ENCODE measurements around the gene TMEM134.

The TMEM134 gene

GRCh38 chr11:67483831-67484665 lies 15.0 kb upstream of the TMEM134 start:
- TF ChIP-seq TAF1 (IDR thresholded peaks at IDR 0.05; ENCODE audit: borderline replicate concordance, insufficient read depth, low read length) (no peak), FOXP2 (optimal IDR thresholded peaks at IDR 0.05; ENCODE audit: borderline replicate concordance, extremely low read depth, extremely low read length, insufficient read depth) (no peak), SIN3A (IDR thresholded peaks at IDR 0.05; ENCODE audit: borderline replicate concordance, insufficient read depth, low read length) (no peak), POLR2AphosphoS5 (IDR thresholded peaks at IDR 0.05; ENCODE audit: low read depth, low read length) (no peak), REST (IDR thresholded peaks at IDR 0.05; ENCODE audit: insufficient read depth in 1 of 2, low read depth in 2 of 2, low read length in 2 of 2) (no peak)

- no peak for TF ChIP-seq SIN3A (IDR thresholded peaks at IDR 0.05; ENCODE audit: borderline replicate concordance, insufficient read depth, low read length)
- peak; percentile 57 for TF ChIP-seq FOXP2 (optimal IDR thresholded peaks at IDR 0.05; ENCODE audit: borderline replicate concordance, extremely low read depth, extremely low read length, insufficient read depth)
- TF ChIP-seq TAF1 (IDR thresholded peaks at IDR 0.05; ENCODE audit: borderline replicate concordance, insufficient read depth, low read length), result peak; percentile 92
- peak; percentile 73 for TF ChIP-seq POLR2AphosphoS5 (IDR thresholded peaks at IDR 0.05; ENCODE audit: low read depth, low read length)
- TF ChIP-seq REST (IDR thresholded peaks at IDR 0.05; ENCODE audit: insufficient read depth in 1 of 2, low read depth in 2 of 2, low read length in 2 of 2), result peak in 1 of 2 experiments; percentile 15; a peak in 1 of 4 replicates
These were observed 14.1 kb upstream of the TMEM134 start, which contains the start of gene AIP for GRCh38 chr11:67482827-67483798. AIP (plus strand) TSS chr11:67483026; CDS start chr11:67483159, 133 bp downstream.

GRCh38 chr11:67482275-67482826 lies 13.3 kb upstream of the TMEM134 start:
- TF ChIP-seq SIN3A (IDR thresholded peaks at IDR 0.05; ENCODE audit: borderline replicate concordance, insufficient read depth, low read length) (no peak), POLR2AphosphoS5 (IDR thresholded peaks at IDR 0.05; ENCODE audit: low read depth, low read length) (no peak), FOXP2 (optimal IDR thresholded peaks at IDR 0.05; ENCODE audit: borderline replicate concordance, extremely low read depth, extremely low read length, insufficient read depth) (no peak), TAF1 (IDR thresholded peaks at IDR 0.05; ENCODE audit: borderline replicate concordance, insufficient read depth, low read length) (no peak)

- TF ChIP-seq POLR2AphosphoS5 (IDR thresholded peaks at IDR 0.05; ENCODE audit: low read depth, low read length), result no peak
- TF ChIP-seq REST (IDR thresholded peaks at IDR 0.05; ENCODE audit: insufficient read depth in 1 of 2, low read depth in 2 of 2, low read length in 2 of 2), result no peak
- no peak for TF ChIP-seq SIN3A (IDR thresholded peaks at IDR 0.05; ENCODE audit: borderline replicate concordance, insufficient read depth, low read length)
- no peak for TF ChIP-seq FOXP2 (optimal IDR thresholded peaks at IDR 0.05; ENCODE audit: borderline replicate concordance, extremely low read depth, extremely low read length, insufficient read depth)
- TF ChIP-seq TAF1 (IDR thresholded peaks at IDR 0.05; ENCODE audit: borderline replicate concordance, insufficient read depth, low read length), result no peak
These were observed 3.8 kb upstream of the TMEM134 start for GRCh38 chr11:67472882-67473281.
